H1 (cell line): ENCODE data around the gene LRRC49. TPM values are rescaled to one million over a fixed set of nuclear protein-coding genes. Genes with fewer than 3 reads are reported as not detected.
"Not testable (repeated sequence)": the region's sequence is repeated elsewhere in the genome, so short reads cannot be mapped to it uniquely, and the experiment has no call there.

Experiments
- CTCF ChIA-PET: fragments of 300-600 bp; sonication (Branson Sonifier 250); formaldehyde crosslinking; loops from one replicate; lab custom pipeline; 2021; ENCODE audit not compliant: partially characterized antibody; lab: Charles Lee
- POLR2A ChIA-PET: fragments of 300-600 bp; sonication (Branson Sonifier 250); formaldehyde crosslinking; loops from one replicate; lab custom pipeline; 2021; ENCODE audit warnings: inconsistent platforms; ENCODE audit not compliant: partially characterized antibody; lab: Charles Lee
- DNase-seq, 2 experiments: peaks; one replicate each; pipeline versions ENCODE4 v3.0.0 to v3.0.0-alpha.2; 2010 to 2022; ENCODE audit warnings: low spot score in 2 of 2, low read depth in 1 of 2, mixed read lengths in 1 of 2
- FAIRE-seq: peaks from 2 replicates; lab custom pipeline; 2011; peaks lifted over from hg19 to GRCh38; lab: Jason Lieb, UNC
- H2AFZ ChIP-seq: 2 replicates; pipeline ENCODE4 v1.8.1; 2012; ENCODE audit warnings: low read length, inconsistent platforms
- H2AK5ac ChIP-seq: 2 replicates; pipeline ENCODE4 v1.6.1; 2013; ENCODE audit warnings: low read depth, low read length
- H2BK120ac ChIP-seq: replicated peaks from 2 replicates; pipeline ENCODE3; 2013; ENCODE audit warnings: low read depth, low read length, inconsistent platforms
- H2BK12ac ChIP-seq: 2 replicates; pipeline ENCODE4 v1.6.1; 2013; ENCODE audit warnings: low read depth, low read length
- H2BK15ac ChIP-seq: 2 replicates; pipeline ENCODE4 v1.6.1; 2013; ENCODE audit warnings: low read length
- H2BK20ac ChIP-seq: 2 replicates; pipeline ENCODE4 v1.6.1; 2013; ENCODE audit warnings: low read length
- H2BK5ac ChIP-seq: 2 replicates; pipeline ENCODE4 v1.6.1; 2013; ENCODE audit warnings: low read depth, low read length
- H3K14ac ChIP-seq: 2 replicates; pipeline ENCODE4 v1.6.1; 2013; ENCODE audit warnings: inconsistent platforms; ENCODE audit not compliant: insufficient read length
- H3K18ac ChIP-seq: 2 replicates; pipeline ENCODE4 v1.6.1; 2013; ENCODE audit warnings: low read length; ENCODE audit errors: extremely low read depth
- H3K23ac ChIP-seq: 2 replicates; pipeline ENCODE4 v1.6.1; 2013; ENCODE audit warnings: inconsistent platforms; ENCODE audit not compliant: insufficient read length
- H3K23me2 ChIP-seq: 2 replicates; pipeline ENCODE4 v1.6.1; 2013; ENCODE audit warnings: low read depth, low read length
- H3K27ac ChIP-seq: 2 replicates; pipeline ENCODE4 v1.6.1; 2011; ENCODE audit warnings: low read depth, low read length, inconsistent platforms
- H3K27me3 ChIP-seq, 4 experiments: replicated peaks in 1 of 4; 1 replicate in 1 of 4; 2 replicates in 3 of 4; pipeline versions ENCODE4 v1.6.1 to v1.8.1; 2011 to 2013; ENCODE audit warnings: low read length in 3 of 4, mild to moderate bottlenecking in 3 of 4, inconsistent platforms in 2 of 4, mixed read lengths in 2 of 4, moderate library complexity in 1 of 4; ENCODE audit not compliant: control insufficient read depth in 3 of 4, insufficient read depth in 3 of 4; ENCODE audit errors: extremely low read depth in 1 of 4
- H3K36me3 ChIP-seq, 4 experiments: 2 replicates each; pipeline versions ENCODE4 v1.6.1 to v1.8.1; 2011 to 2013; ENCODE audit warnings: mild to moderate bottlenecking in 4 of 4, low read length in 3 of 4, moderate library complexity in 2 of 4, control low read depth in 1 of 4, inconsistent platforms in 1 of 4; ENCODE audit not compliant: insufficient read depth in 4 of 4, control insufficient read depth in 2 of 4
- H3K4ac ChIP-seq: replicated peaks from 2 replicates; pipeline ENCODE3; 2013; ENCODE audit warnings: low read length, low read depth, mixed read lengths, inconsistent platforms; ENCODE audit not compliant: insufficient read length
- H3K4me1 ChIP-seq, 4 experiments: replicated peaks in 1 of 4; 1 replicate in 1 of 4; 2 replicates in 3 of 4; pipeline versions ENCODE4 v1.6.1 to v1.8.1; 2011 to 2013; ENCODE audit warnings: low read length in 3 of 4, inconsistent platforms in 2 of 4, mixed read lengths in 1 of 4; ENCODE audit not compliant: insufficient read depth in 4 of 4, control insufficient read depth in 3 of 4
- H3K4me2 ChIP-seq, 2 experiments: 2 replicates each; pipeline versions ENCODE4 v1.6.1 to v1.8.1; 2011 to 2013; ENCODE audit warnings: low read depth in 2 of 2, low read length in 2 of 2, control low read depth in 1 of 2, inconsistent platforms in 1 of 2, mild to moderate bottlenecking in 1 of 2; ENCODE audit not compliant: insufficient read depth in 1 of 2
- H3K4me3 ChIP-seq, 4 experiments: fragments of 200-600, 300-600 bp in 1 of 4; sonication (generic), shearing (Covaris generic), sonication (Bioruptor Twin) in 1 of 4; 2 replicates each; pipeline versions ENCODE4 v1.5.1 to v1.8.1; 2011 to 2016; ENCODE audit warnings: low read length in 4 of 4, low read depth in 3 of 4, control low read depth in 2 of 4, inconsistent platforms in 2 of 4, mild to moderate bottlenecking in 2 of 4, mixed read lengths in 1 of 4, moderate library complexity in 1 of 4; ENCODE audit not compliant: insufficient read depth in 2 of 4; ENCODE audit errors: extremely low read depth in 1 of 4
- H3K56ac ChIP-seq: replicated peaks from 2 replicates; pipeline ENCODE3; 2013; ENCODE audit warnings: low read depth, mild to moderate bottlenecking, mixed read lengths, low read length, inconsistent platforms; ENCODE audit not compliant: insufficient read length
- H3K79me1 ChIP-seq: 2 replicates; pipeline ENCODE4 v1.6.1; 2013; ENCODE audit warnings: low read depth, low read length, control low read depth
- H3K79me2 ChIP-seq, 2 experiments: 2 replicates each; pipeline versions ENCODE4 v1.6.1 to v1.8.1; 2012 to 2013; ENCODE audit warnings: low read length in 2 of 2, mild to moderate bottlenecking in 2 of 2, inconsistent platforms in 1 of 2; ENCODE audit not compliant: insufficient read depth in 2 of 2, control insufficient read depth in 1 of 2
- H3K9ac ChIP-seq, 4 experiments: replicated peaks in 1 of 4; 1 replicate in 1 of 4; 2 replicates in 3 of 4; pipeline versions ENCODE4 v1.6.1 to v1.8.1; 2011 to 2013; ENCODE audit warnings: low read depth in 3 of 4, low read length in 3 of 4, control low read depth in 2 of 4, mild to moderate bottlenecking in 2 of 4, moderate library complexity in 2 of 4, inconsistent platforms in 1 of 4; ENCODE audit errors: extremely low read depth in 1 of 4
- H3K9me3 ChIP-seq, 2 experiments: 2 replicates each; pipeline versions ENCODE4 v1.6.1 to v1.8.1; 2012 to 2013; ENCODE audit warnings: mild to moderate bottlenecking in 2 of 2, moderate library complexity in 2 of 2, control low read depth in 1 of 2, inconsistent platforms in 1 of 2, low read depth in 1 of 2, low read length in 1 of 2, mixed read lengths in 1 of 2; ENCODE audit not compliant: insufficient read depth in 2 of 2
- H4K20me1 ChIP-seq, 2 experiments: replicated peaks in 1 of 2; 2 replicates each; pipeline versions ENCODE3 to v1.8.1; 2011 to 2013; ENCODE audit warnings: inconsistent platforms in 2 of 2, low read length in 2 of 2, mild to moderate bottlenecking in 1 of 2; ENCODE audit not compliant: insufficient read depth in 2 of 2, control insufficient read depth in 1 of 2
- H4K5ac ChIP-seq: 2 replicates; pipeline ENCODE4 v1.6.1; 2013; ENCODE audit warnings: low read length, low read depth, mixed read lengths, inconsistent platforms; ENCODE audit not compliant: insufficient read length
- H4K8ac ChIP-seq: 2 replicates; pipeline ENCODE4 v1.8.0; 2013; ENCODE audit warnings: mild to moderate bottlenecking, moderate library complexity, low read length, inconsistent platforms; ENCODE audit not compliant: insufficient read depth; ENCODE audit errors: extremely low read depth
- H4K91ac ChIP-seq: replicated peaks from 2 replicates; pipeline ENCODE3; 2013; ENCODE audit warnings: low read length, mixed read lengths, inconsistent platforms; ENCODE audit not compliant: insufficient read length
- WGBS, 2 experiments: shearing (Covaris generic) in 1 of 2; methylation state at CpG; one replicate each; pipeline versions ENCODE4 v1.1.6 to v1.1.7; 2013 to 2015; ENCODE audit warnings: low lambda C conversion rate in 2 of 2, mixed read lengths in 2 of 2, inconsistent platforms in 1 of 2, low coverage in 1 of 2, missing lambda C conversion rate in 1 of 2; ENCODE audit not compliant: insufficient replicate concordance in 2 of 2, insufficient coverage in 1 of 2, insufficient read length in 1 of 2; ENCODE audit errors: extremely low coverage in 1 of 2, missing lambda C conversion rate in 1 of 2; 5-methylcytosine and 5-hydroxymethylcytosine counted together
- polyA plus RNA-seq, 7 experiments: library from polyadenylated mRNA; depleted of rRNA in 3 of 7; stranded (reverse) in 5 of 7; unstranded in 2 of 7; fragments of >200 nt in 5 of 7; fragments of 200-250 nt in 2 of 7; gene quantifications; 1 replicate in 5 of 7; 2 replicates in 1 of 7; 4 replicates in 1 of 7; pipeline versions ENCODE4 v1.2.1 to v1.2.3, GENCODE V29; 2011 to 2013; ENCODE audit warnings: missing spikeins in 2 of 7, mixed read lengths in 2 of 7
- total RNA-seq: library from RNA; stranded (reverse); fragmentation: NEBNext Ultra II Directional; extraction: Animal tissue kit (Norgen Biotek cat#: 25700); gene quantifications from 2 replicates; pipeline ENCODE4 v1.2.1, GENCODE V29; 2021

Gene LRRC49
- total and polyA plus RNA-seq, 2 of the 8 experiments (the other 6 are each of a cell fraction or from before 2014, with no cell fraction given) = 5.0 to 10.4 TPM

DNA sequence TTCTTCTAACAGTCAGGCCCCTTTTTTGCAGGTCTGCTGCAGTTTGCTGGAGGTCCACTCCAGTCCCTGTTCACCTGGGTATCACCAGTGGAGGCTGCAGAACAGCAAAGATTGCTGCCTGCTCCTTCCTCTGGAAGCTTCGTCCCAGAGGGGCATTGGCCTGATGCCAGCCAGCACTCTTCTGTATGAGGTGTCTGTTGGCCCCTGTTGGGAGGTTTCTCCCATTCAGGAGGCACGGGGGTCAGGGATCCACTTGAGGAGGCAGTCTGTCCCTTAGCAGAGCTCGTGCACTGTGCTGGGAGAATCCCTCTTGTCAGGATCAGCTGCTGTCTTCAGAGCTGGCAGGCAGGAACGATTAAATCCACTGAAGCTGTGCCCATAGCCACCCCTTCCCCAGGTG lies 138.6 kb downstream of the LRRC49 start:
- H3K27me3 ChIP-seq, H3K27ac ChIP-seq, H2BK120ac ChIP-seq, H4K91ac ChIP-seq, H3K23ac ChIP-seq, H3K18ac ChIP-seq, FAIRE-seq, H2BK12ac ChIP-seq, H4K8ac ChIP-seq, H3K4me3 ChIP-seq, H4K5ac ChIP-seq, H3K23me2 ChIP-seq, H2BK20ac ChIP-seq, H2AK5ac ChIP-seq, H3K56ac ChIP-seq, H2BK5ac ChIP-seq, H4K20me1 ChIP-seq, H3K14ac ChIP-seq, H3K9me3 ChIP-seq, H3K36me3 ChIP-seq, CTCF ChIA-PET, POLR2A ChIA-PET, H3K4me2 ChIP-seq, H3K79me1 ChIP-seq, H3K4me1 ChIP-seq, H3K79me2 ChIP-seq, H2BK15ac ChIP-seq, H3K9ac ChIP-seq, H2AFZ ChIP-seq, DNase-seq, H3K4ac ChIP-seq: not testable (repeated sequence)
- 87% methylated on average over 3 of the region's 4 CpGs; no CpG with 5 or more reads in 1 of the 2 experiments for WGBS, 2 experiments

DNA sequence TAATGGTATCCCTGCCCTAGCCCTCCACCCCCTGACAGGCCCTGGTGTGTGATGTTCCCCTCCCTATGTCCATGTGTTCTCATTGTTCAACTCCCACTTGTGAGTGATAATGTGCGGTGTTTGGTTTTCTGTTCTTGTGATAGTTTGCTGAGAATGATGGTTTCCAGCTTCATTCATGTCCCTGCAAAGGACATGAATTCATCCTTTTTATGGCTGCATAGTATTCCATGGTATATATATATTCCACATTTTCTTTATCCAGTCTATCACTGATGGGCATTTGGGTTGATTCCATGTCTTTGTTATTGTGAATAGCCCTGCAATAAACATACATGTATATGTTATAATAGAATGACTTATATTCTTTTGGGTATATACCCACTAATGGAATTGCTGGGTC lies 142.9 kb downstream of the LRRC49 start:
- WGBS, 2 experiments = 100% methylated on average over 1 of the region's 1 CpG; no CpG with 5 or more reads in 1 of the 2 experiments
- not testable (repeated sequence) for DNase-seq

More for the DNA sequence above, 142.9 kb downstream of the LRRC49 start:
- H2BK12ac ChIP-seq, POLR2A ChIA-PET, H2BK120ac ChIP-seq, H3K4ac ChIP-seq, H2AK5ac ChIP-seq, H3K18ac ChIP-seq, H2AFZ ChIP-seq, H3K27me3 ChIP-seq, H3K14ac ChIP-seq, H3K79me1 ChIP-seq, H4K5ac ChIP-seq, H3K56ac ChIP-seq, H3K4me2 ChIP-seq, H3K4me3 ChIP-seq, H3K9ac ChIP-seq, H3K36me3 ChIP-seq, FAIRE-seq, H3K23me2 ChIP-seq, H4K91ac ChIP-seq, H2BK5ac ChIP-seq, CTCF ChIA-PET, H3K9me3 ChIP-seq, H3K23ac ChIP-seq, H3K27ac ChIP-seq, H3K79me2 ChIP-seq, H2BK15ac ChIP-seq, H4K20me1 ChIP-seq, H3K4me1 ChIP-seq, H4K8ac ChIP-seq, H2BK20ac ChIP-seq: not testable (repeated sequence)
